Left lung (tissue), 10 donors: ENCODE data around the gene MAP2K3. TPM values are rescaled to one million over a fixed set of nuclear protein-coding genes. Genes with fewer than 3 reads are reported as not detected.

Source experiments
- ATAC-seq: fragments of 200-7000 bp; cut with Tn5 transposase; one replicate; pipeline ENCODE4 v1.9.1; 2020; ENCODE audit warnings: moderate library complexity
- DNase-seq, 4 donors: peaks; one replicate each; pipeline ENCODE4 v3.0.0-alpha.2; 2013 to 2020
- H3K27ac ChIP-seq, 2 donors: fragments of 200-600 bp; sonication (generic) in 1 of 2; one replicate each; pipeline versions ENCODE4 v1.5.0 to v1.8.0; 2020 to 2021
- H3K27me3 ChIP-seq, 2 donors: fragments of 200-600 bp; sonication (generic) in 1 of 2; one replicate each; pipeline versions ENCODE4 v1.5.0 to v1.8.0; 2020 to 2021
- H3K36me3 ChIP-seq, 2 donors: fragments of 200-600 bp; sonication (generic) in 1 of 2; one replicate each; pipeline versions ENCODE4 v1.5.0 to v1.8.0; 2020 to 2021
- H3K4me1 ChIP-seq, 2 donors: fragments of 200-600 bp; one replicate each; pipeline ENCODE4 v1.8.0; 2021
- H3K4me3 ChIP-seq, 2 donors: fragments of 200-600 bp; sonication (generic) in 1 of 2; one replicate each; pipeline versions ENCODE4 v1.5.0 to v1.8.0; 2020 to 2021; ENCODE audit warnings: mild to moderate bottlenecking in 1 of 2
- H3K9me3 ChIP-seq, 2 donors: fragments of 200-600 bp; sonication (generic) in 1 of 2; one replicate each; pipeline versions ENCODE4 v1.5.0 to v1.8.0; 2020 to 2021
- intact Hi-C, 2 donors: fragments of 100-400 bp; cut with DNase I; formaldehyde crosslinking; loops; one replicate each; pipeline versions ENCODE4 v1.11.2 to v1.14.2; 2022
- polyA plus RNA-seq, 6 donors: library from polyadenylated mRNA; unstranded; fragments of 120-200 nt; gene quantifications; one replicate each; pipeline ENCODE4 v1.2.1, GENCODE V29; 2013; ENCODE audit not compliant: insufficient read length in 6 of 6
- total RNA-seq, 2 donors: library from RNA; stranded (reverse); fragmentation: NEBNext Ultra II Directional; extraction: Animal tissue kit (Norgen Biotek cat#: 25700); gene quantifications; one replicate each; pipeline ENCODE4 v1.2.1, GENCODE V29; 2021
- TF ChIP-seq, protein P1 (sequence below), 2 donors: fragments of 200-600 bp; sonication (generic) in 1 of 2; IDR thresholded peaks; one replicate each; pipeline versions ENCODE4 v1.5.0 to v1.8.0; 2021; ENCODE audit warnings: antibody characterized with exemption in 2 of 2
- donor health status: DM: no; HTN: yes; CAD: no.
- donor health status: DM: no; HTN: no; CAD: no.

Gene MAP2K3
- total and polyA plus RNA-seq, 8 donors, result 23.3 to 101 (median 28.5) TPM

GRCh38 chr17:21252289-21252795 lies 32.2 kb upstream of the MAP2K3 start:
- intact Hi-C loops, result no loop called here
- Histone ChIP-seq H3K36me3 (no peaks in the 10 kb centered on the region), H3K27me3 (no peaks in the 10 kb centered on the region), H3K4me3 (peak overlapping the region; percentile 36 to 49), H3K9me3 (no peaks in the 10 kb centered on the region), H3K27ac (peak overlapping the region in 1 of 2 donors; percentile 77), H3K4me1 (peaks cover 3 to 39% of the 10 kb centered on the region in 2 donors)
- ATAC-seq, result no peak
- DNase-seq, result no peak
- TF ChIP-seq, protein P1, sequence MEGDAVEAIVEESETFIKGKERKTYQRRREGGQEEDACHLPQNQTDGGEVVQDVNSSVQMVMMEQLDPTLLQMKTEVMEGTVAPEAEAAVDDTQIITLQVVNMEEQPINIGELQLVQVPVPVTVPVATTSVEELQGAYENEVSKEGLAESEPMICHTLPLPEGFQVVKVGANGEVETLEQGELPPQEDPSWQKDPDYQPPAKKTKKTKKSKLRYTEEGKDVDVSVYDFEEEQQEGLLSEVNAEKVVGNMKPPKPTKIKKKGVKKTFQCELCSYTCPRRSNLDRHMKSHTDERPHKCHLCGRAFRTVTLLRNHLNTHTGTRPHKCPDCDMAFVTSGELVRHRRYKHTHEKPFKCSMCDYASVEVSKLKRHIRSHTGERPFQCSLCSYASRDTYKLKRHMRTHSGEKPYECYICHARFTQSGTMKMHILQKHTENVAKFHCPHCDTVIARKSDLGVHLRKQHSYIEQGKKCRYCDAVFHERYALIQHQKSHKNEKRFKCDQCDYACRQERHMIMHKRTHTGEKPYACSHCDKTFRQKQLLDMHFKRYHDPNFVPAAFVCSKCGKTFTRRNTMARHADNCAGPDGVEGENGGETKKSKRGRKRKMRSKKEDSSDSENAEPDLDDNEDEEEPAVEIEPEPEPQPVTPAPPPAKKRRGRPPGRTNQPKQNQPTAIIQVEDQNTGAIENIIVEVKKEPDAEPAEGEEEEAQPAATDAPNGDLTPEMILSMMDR (IDR thresholded peaks at IDR 0.05), result no peak

DNA sequence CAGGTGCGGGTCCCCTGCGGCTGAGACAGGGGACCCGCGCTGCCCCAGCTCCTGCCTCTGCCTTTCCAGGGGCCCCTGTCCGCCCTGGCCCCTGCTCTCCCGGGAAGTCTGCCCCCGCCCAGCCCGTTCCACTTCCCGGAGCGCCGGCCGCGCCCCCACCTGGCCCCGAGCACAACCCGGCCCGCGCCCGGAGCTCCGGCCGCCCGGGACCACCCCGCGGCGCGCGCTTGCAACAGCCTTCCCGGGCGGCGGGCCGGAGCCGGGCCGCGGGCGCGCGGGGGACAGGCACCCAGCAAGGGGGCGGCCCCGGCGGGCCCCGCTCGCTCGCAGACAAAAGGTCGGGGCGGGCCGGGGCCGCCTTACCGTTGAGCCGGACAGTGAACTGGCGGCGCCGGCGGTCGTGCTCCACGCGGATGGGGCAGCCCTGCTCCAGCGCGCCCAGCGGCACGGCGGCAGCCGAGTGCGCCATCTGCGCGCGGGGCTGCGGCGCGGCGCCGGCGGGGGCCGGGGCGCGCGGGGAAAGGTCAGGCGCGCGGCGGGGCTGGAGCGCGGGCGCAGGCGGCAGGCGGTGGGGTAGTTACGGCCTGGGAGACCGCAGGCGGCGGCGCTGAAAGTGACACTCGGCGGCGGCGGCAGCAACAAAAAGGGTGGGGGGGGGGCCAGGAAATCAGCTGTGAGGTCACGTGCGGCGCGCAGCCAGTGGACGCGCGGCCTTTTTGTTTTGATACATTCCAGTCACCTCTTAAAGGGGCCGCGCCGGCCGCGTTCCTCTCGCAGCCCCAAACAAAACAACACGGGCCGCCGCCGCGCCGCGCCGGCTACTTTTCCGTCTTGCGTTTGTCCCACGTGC lies 31.5 kb upstream of the MAP2K3 start, which contains the start of gene NATD1:
Gene NATD1 (minus strand): TSS at position 615 of the 850 bp plus-strand sequence. CDS start 146 bp downstream, at position 469.
- ATAC-seq, result peak; percentile 79
- Histone ChIP-seq H3K4me3 (peak within 1 kb of the TSS; percentile 40 to 49), H3K27ac (peak within 1 kb of the TSS; percentile 54 to 77), H3K4me1 (peaks cover 3 to 39% of the 10 kb centered on the region in 2 donors), H3K36me3 (no peaks in the 10 kb centered on the region), H3K9me3 (no peaks in the 10 kb centered on the region), H3K27me3 (no peaks in the 10 kb centered on the region)
- DNase-seq, result peak; percentile 74 to 95 (median 86)
- TF ChIP-seq, protein P1 (IDR thresholded peaks at IDR 0.05), result no peak
- intact Hi-C loops, result no loop called here

DNA sequence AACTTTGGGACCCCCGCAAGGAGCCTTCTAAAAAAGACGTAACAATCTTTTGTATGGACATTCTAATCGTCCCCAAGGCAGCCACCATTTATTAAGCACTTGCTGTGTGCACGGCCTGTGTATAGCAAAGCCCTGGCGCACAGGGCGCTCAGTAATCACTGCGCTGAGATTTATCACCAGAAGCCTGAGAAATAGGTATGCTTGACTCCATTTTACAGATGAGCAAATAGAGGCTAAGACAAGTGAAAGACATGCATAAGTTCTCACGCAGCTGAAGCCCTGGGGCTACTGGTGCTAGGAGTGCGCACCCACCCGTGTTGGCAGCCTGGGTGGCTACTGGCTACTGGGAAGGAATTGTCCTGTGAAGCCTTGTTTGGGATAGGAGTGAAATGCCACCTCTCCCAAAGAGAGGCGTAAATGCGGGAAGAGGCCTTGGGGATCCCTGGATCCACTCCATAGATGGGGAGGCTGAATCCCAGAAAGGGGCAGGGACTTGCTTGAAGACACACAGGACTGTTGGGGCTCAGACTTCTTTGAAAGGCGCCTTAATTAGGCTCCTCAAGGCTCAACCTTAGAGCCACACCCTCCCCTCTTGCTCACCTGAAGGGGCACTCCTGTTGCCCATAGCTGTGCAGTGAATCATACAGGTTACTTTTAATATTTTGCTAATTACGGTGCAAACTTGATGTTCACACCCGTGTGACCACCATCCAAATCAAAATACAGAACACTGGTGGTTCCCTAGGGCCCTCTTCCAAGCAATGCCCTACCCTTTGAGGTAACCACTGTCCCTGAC lies 30.7 kb upstream of the MAP2K3 start:
- Histone ChIP-seq H3K36me3 (no peaks in the 10 kb centered on the region), H3K27ac (peak overlapping the region; percentile 54 to 77), H3K4me1 (peaks cover 3 to 39% of the 10 kb centered on the region in 2 donors), H3K4me3 (peak overlapping the region; percentile 40 to 49), H3K9me3 (no peaks in the 10 kb centered on the region), H3K27me3 (no peaks in the 10 kb centered on the region)
- ATAC-seq, result peak; percentile 70
- intact Hi-C loops, result no loop called here
- no peak for DNase-seq
- TF ChIP-seq, protein P1 (IDR thresholded peaks at IDR 0.05), result no peak

- no peak for DNase-seq
- Histone ChIP-seq H3K4me3 (no peak overlapping the region), H3K27me3 (no peaks in the 10 kb centered on the region), H3K27ac (no peak overlapping the region), H3K4me1 (peaks cover 0 to 7% of the 10 kb centered on the region in 2 donors), H3K36me3 (no peaks in the 10 kb centered on the region), H3K9me3 (no peaks in the 10 kb centered on the region)
- TF ChIP-seq, protein P1 (IDR thresholded peaks at IDR 0.05), result no peak
- intact Hi-C loops, result no loop called here
- no peak for ATAC-seq
These were observed 25.9 kb upstream of the MAP2K3 start for GRCh38 chr17:21258593-21258992.
